Liver (tissue), 9 donors: Measurements from ENCODE around the gene C1QL4. TPM values are rescaled to one million over a fixed set of nuclear protein-coding genes. Genes with fewer than 3 reads are reported as not detected.

Source experiments
- DNase-seq: peaks from one replicate; pipeline ENCODE4 v3.0.0-alpha.2; 2017; ENCODE audit warnings: low spot score
- H3K27ac ChIP-seq, 2 donors: one replicate each; pipeline ENCODE4 v1.7.0; 2013; ENCODE audit warnings: inconsistent platforms in 2 of 2, low read length in 2 of 2, control low read depth in 1 of 2, low read depth in 1 of 2, mild to moderate bottlenecking in 1 of 2
- H3K27me3 ChIP-seq, 4 donors: one replicate each; pipeline versions ENCODE4 v1.6.1 to v1.7.0; 2013; ENCODE audit warnings: low read length in 3 of 4, inconsistent platforms in 1 of 4, mild to moderate bottlenecking in 1 of 4, moderate library complexity in 1 of 4; ENCODE audit not compliant: control insufficient read depth in 4 of 4, insufficient read depth in 4 of 4
- H3K36me3 ChIP-seq, 4 donors: one replicate each; pipeline versions ENCODE4 v1.6.1 to v1.7.0; 2013; ENCODE audit warnings: low read length in 3 of 4, mild to moderate bottlenecking in 3 of 4, low read depth in 1 of 4, moderate library complexity in 1 of 4; ENCODE audit not compliant: control insufficient read depth in 4 of 4, insufficient read depth in 3 of 4
- H3K4me1 ChIP-seq, 4 donors: one replicate each; pipeline versions ENCODE4 v1.6.1 to v1.7.0; 2013; ENCODE audit warnings: low read length in 3 of 4, mild to moderate bottlenecking in 3 of 4, moderate library complexity in 1 of 4; ENCODE audit not compliant: control insufficient read depth in 4 of 4, insufficient read depth in 4 of 4
- H3K4me3 ChIP-seq, 3 donors: one replicate each; pipeline versions ENCODE4 v1.6.1 to v1.7.0; 2013; ENCODE audit warnings: low read length in 3 of 3, control low read depth in 1 of 3, low read depth in 1 of 3, mild to moderate bottlenecking in 1 of 3
- H3K9ac ChIP-seq, 2 donors: one replicate each; pipeline ENCODE4 v1.7.0; 2013; ENCODE audit warnings: low read length in 2 of 2, mild to moderate bottlenecking in 2 of 2, moderate library complexity in 2 of 2, control low read depth in 1 of 2, low read depth in 1 of 2
- H3K9me3 ChIP-seq, 4 donors: one replicate each; pipeline versions ENCODE4 v1.6.1 to v1.7.0; 2013; ENCODE audit warnings: low read length in 3 of 4; ENCODE audit not compliant: control insufficient read depth in 4 of 4
- ATF3 ChIP-seq: IDR thresholded peaks from 2 replicates; pipeline ENCODE4 v1.6.1; 2016; ENCODE audit warnings: antibody characterized with exemption
- CTCF ChIP-seq: fragments of 150-350 bp; IDR thresholded peaks from 2 replicates; pipeline ENCODE4 v1.5.1; 2017; ENCODE audit warnings: improper control_type of control experiment, low read depth, low read length; ENCODE audit not compliant: missing input control
- EGR1 ChIP-seq, 2 donors: IDR thresholded peaks; 2 replicates each; pipeline ENCODE4 v1.6.1; 2016 to 2018; ENCODE audit warnings: antibody characterized with exemption in 2 of 2, low read depth in 2 of 2
- FOXA1 ChIP-seq: IDR thresholded peaks from 2 replicates; pipeline ENCODE4 v1.6.1; 2016; ENCODE audit warnings: antibody characterized with exemption
- FOXA2 ChIP-seq: IDR thresholded peaks from 2 replicates; pipeline ENCODE4 v1.6.1; 2016; ENCODE audit warnings: antibody characterized with exemption
- GABPA ChIP-seq, 2 donors: IDR thresholded peaks in 1 of 2; conservative IDR thresholded peaks in 1 of 2; 2 replicates each; pipeline ENCODE4 v1.6.1; 2016; ENCODE audit warnings: antibody characterized with exemption in 2 of 2, mild to moderate bottlenecking in 1 of 2, moderate library complexity in 1 of 2
- HNF4A ChIP-seq, 2 donors: conservative IDR thresholded peaks; 2 replicates each; pipeline ENCODE4 v1.6.1; 2016; ENCODE audit warnings: antibody characterized with exemption in 2 of 2, mild to moderate bottlenecking in 2 of 2
- HNF4G ChIP-seq: IDR thresholded peaks from 2 replicates; pipeline ENCODE4 v1.6.1; 2016; ENCODE audit warnings: antibody characterized with exemption
- JUND ChIP-seq, 2 donors: IDR thresholded peaks; 2 replicates each; pipeline ENCODE4 v1.6.1; 2016; ENCODE audit warnings: antibody characterized with exemption in 2 of 2
- MAX ChIP-seq: IDR thresholded peaks from 2 replicates; pipeline ENCODE4 v1.6.1; 2016; ENCODE audit warnings: antibody characterized with exemption
- NR2F2 ChIP-seq: IDR thresholded peaks from 2 replicates; pipeline ENCODE4 v1.6.1; 2016; ENCODE audit warnings: antibody characterized with exemption
- RAD21 ChIP-seq, 2 donors: IDR thresholded peaks; 2 replicates each; pipeline ENCODE4 v1.6.1; 2016; ENCODE audit warnings: antibody characterized with exemption in 2 of 2, mild to moderate bottlenecking in 2 of 2
- REST ChIP-seq: IDR thresholded peaks from 2 replicates; pipeline ENCODE4 v1.6.1; 2016; ENCODE audit warnings: antibody characterized with exemption, mild to moderate bottlenecking
- RXRA ChIP-seq, 2 donors: IDR thresholded peaks; 2 replicates each; pipeline ENCODE4 v1.6.1; 2017 to 2018; ENCODE audit warnings: antibody characterized with exemption in 2 of 2, mild to moderate bottlenecking in 1 of 2
- TAF1 ChIP-seq: conservative IDR thresholded peaks from 2 replicates; pipeline ENCODE4 v1.6.1; 2016; ENCODE audit warnings: antibody characterized with exemption, mild to moderate bottlenecking
- YY1 ChIP-seq: IDR thresholded peaks from 2 replicates; pipeline ENCODE4 v1.6.1; 2016; ENCODE audit warnings: antibody characterized with exemption, mild to moderate bottlenecking
- ZBTB33 ChIP-seq: IDR thresholded peaks from 2 replicates; pipeline ENCODE4 v1.6.1; 2016; ENCODE audit warnings: antibody characterized with exemption
- WGBS: extraction: QIAGEN DNeasy Blood & Tissue Kit; methylation state at CpG from one replicate; pipeline ENCODE4 v1.1.7; 2013; 5-methylcytosine and 5-hydroxymethylcytosine counted together
- polyA plus RNA-seq, 2 donors: library from polyadenylated mRNA; stranded (reverse) in 1 of 2; unstranded in 1 of 2; fragments of 200-250 nt in 1 of 2; fragments of >200 nt in 1 of 2; fragmentation: Nextera tagmentation in 1 of 2; extraction: Ambion mirVana in 1 of 2; gene quantifications; one replicate each; pipeline versions ENCODE4 v1.2.1 to v1.2.3, GENCODE V29; 2013 to 2015
- total RNA-seq, 2 donors: library from RNA; depleted of rRNA; stranded (reverse); fragments of >200 nt; gene quantifications; one replicate each; pipeline ENCODE4 v1.2.3, GENCODE V29; 2014
- donor health status: healthy.
- donor health status: healthy.
- donor health status: healthy.
- donor health status: healthy.
- donor health status: healthy.

The C1QL4 gene
- total and polyA plus RNA-seq, 4 donors, result not detected

- TF ChIP-seq HNF4A (conservative IDR thresholded peaks at IDR 0.05) (no peak), JUND (IDR thresholded peaks at IDR 0.05) (no peak), EGR1 (IDR thresholded peaks at IDR 0.05; ENCODE audit: low read depth in 2 of 2) (no peak), ZBTB33 (no peak), FOXA1 (no peak), HNF4G (no peak), YY1 (no peak), TAF1 (no peak), CTCF (no peak), REST (no peak), RXRA (IDR thresholded peaks at IDR 0.05) (no peak), ATF3 (no peak), FOXA2 (no peak)
- Histone ChIP-seq H3K4me3 (no peak within 1 kb of the TSS), H3K9me3 (no peaks in the 10 kb centered on the region), H3K27me3 (peaks cover 7 to 13% (median 9%) of the 10 kb centered on the region in 4 donors), H3K4me1 (peaks cover 0 to 14% (median 7%) of the 10 kb centered on the region in 4 donors), H3K36me3 (no peaks in the 10 kb centered on the region), H3K9ac (no peak within 1 kb of the TSS), H3K27ac (no peak within 1 kb of the TSS)
- no peak for DNase-seq
- 8% methylated on average over 82 of the region's 82 CpGs for WGBS
Observed at GRCh38 chr12:49295082-49295936, 41.7 kb downstream of the C1QL4 start, which contains the start of gene PRPH. Gene PRPH, plus strand, starts transcription at chr12:49295147. Its CDS starts 54 bp downstream, at chr12:49295201.

- TF ChIP-seq JUND (IDR thresholded peaks at IDR 0.05), result no peak
- TF ChIP-seq FOXA2, result no peak
- no peak for TF ChIP-seq HNF4A (conservative IDR thresholded peaks at IDR 0.05)
- TF ChIP-seq CTCF, result no peak
- TF ChIP-seq GABPA (IDR thresholded peaks at IDR 0.05 in 1 of 2, conservative IDR thresholded peaks at IDR 0.05 in 1 of 2), result no peak
- TF ChIP-seq YY1, result no peak
- TF ChIP-seq MAX, result no peak
- TF ChIP-seq ATF3, result no peak
- no peak for TF ChIP-seq HNF4G
- no peak for TF ChIP-seq EGR1 (IDR thresholded peaks at IDR 0.05; ENCODE audit: low read depth in 2 of 2)
- no peak for TF ChIP-seq RAD21 (IDR thresholded peaks at IDR 0.05)
- TF ChIP-seq NR2F2, result no peak
- Histone ChIP-seq H3K4me3 (no peak overlapping the region), H3K27ac (no peak overlapping the region), H3K27me3 (peaks cover 7 to 13% (median 9%) of the 10 kb centered on the region in 4 donors), H3K9ac (no peak overlapping the region), H3K4me1 (peaks cover 0 to 14% (median 7%) of the 10 kb centered on the region in 4 donors), H3K9me3 (no peaks in the 10 kb centered on the region), H3K36me3 (no peaks in the 10 kb centered on the region)
- DNase-seq, result no peak
- WGBS, result 34% methylated on average over 5 of the region's 5 CpGs
Observed at GRCh38 chr12:49294804-49295081, 42.2 kb downstream of the C1QL4 start.
